ENCODE measurements around the gene OR2AG1.

The OR2AG1 gene

GRCh38 chr11:6736495-6737121 is 46.2 kb upstream of the OR2AG1 start:
- Histone ChIP-seq H2BK15ac (ENCODE audit: low read length) (no peak overlapping the region), H3K4ac (ENCODE audit: low read length) (no peak overlapping the region), H3K9ac (ENCODE audit: low read depth, low read length, poor library complexity) (no peak overlapping the region), H3K18ac (ENCODE audit: low read length) (no peak overlapping the region), H2BK12ac (ENCODE audit: low read length) (no peak overlapping the region), H2BK120ac (ENCODE audit: low read depth, low read length) (no peak overlapping the region), H3K23ac (ENCODE audit: low read depth, low read length, poor library complexity) (no peak overlapping the region), H3K27ac (replicated peaks; ENCODE audit: low read length) (no peak overlapping the region), H2AK5ac (ENCODE audit: low read depth, low read length) (no peak overlapping the region), H2BK5ac (ENCODE audit: low read length) (no peak overlapping the region), H3K4me1 (ENCODE audit: control insufficient read depth in 2 of 2, insufficient read depth in 1 of 2, low read depth in 1 of 2, low read length in 2 of 2) (no peaks in the 10 kb centered on the region), H3K14ac (ENCODE audit: low read length) (no peak overlapping the region), H3K79me1 (ENCODE audit: low read depth, low read length) (no peaks in the 10 kb centered on the region), H3K9me3 (replicated peaks in 1 of 2; ENCODE audit: control insufficient read depth in 2 of 2, insufficient read depth in 1 of 2, low read depth in 1 of 2, low read length in 2 of 2) (no peaks in the 10 kb centered on the region), H3K27me3 (ENCODE audit: control insufficient read depth in 3 of 3, insufficient read depth in 3 of 3, low read depth in 1 of 3, low read length in 3 of 3) (no peaks in the 10 kb centered on the region), H4K91ac (ENCODE audit: low read depth, low read length, poor library complexity) (no peak overlapping the region), H4K8ac (ENCODE audit: low read depth, low read length) (no peak overlapping the region), H3K4me3 (ENCODE audit: low read length in 2 of 2) (no peak overlapping the region), H2AFZ (ENCODE audit: low read length) (no peak overlapping the region), H3K36me3 (replicated peaks in 1 of 2; ENCODE audit: control insufficient read depth in 2 of 2, insufficient read depth in 2 of 2, low read length in 2 of 2) (no peaks in the 10 kb centered on the region), H3K4me2 (ENCODE audit: insufficient read depth, low read length, poor library complexity, severe bottlenecking) (no peak overlapping the region)
- no CpG with 5 or more reads among the region's 3 CpGs for WGBS, 2 donors (ENCODE audit: extremely low coverage in 2 of 2, insufficient read length in 2 of 2, insufficient replicate concordance in 1 of 2)
- no peak for DNase-seq (ENCODE audit: low spot score)

- Histone ChIP-seq H3K14ac (ENCODE audit: low read length) (no peak overlapping the region), H3K9ac (ENCODE audit: low read depth, low read length, poor library complexity) (no peak overlapping the region), H2AFZ (ENCODE audit: low read length) (no peak overlapping the region), H3K4ac (ENCODE audit: low read length) (no peak overlapping the region), H3K4me2 (ENCODE audit: insufficient read depth, low read length, poor library complexity, severe bottlenecking) (no peak overlapping the region), H3K79me1 (ENCODE audit: low read depth, low read length) (no peaks in the 10 kb centered on the region), H4K8ac (ENCODE audit: low read depth, low read length) (no peak overlapping the region), H3K9me3 (replicated peaks in 1 of 2; ENCODE audit: control insufficient read depth in 2 of 2, insufficient read depth in 1 of 2, low read depth in 1 of 2, low read length in 2 of 2) (no peaks in the 10 kb centered on the region), H2BK12ac (ENCODE audit: low read length) (no peak overlapping the region), H3K4me1 (ENCODE audit: control insufficient read depth in 2 of 2, insufficient read depth in 1 of 2, low read depth in 1 of 2, low read length in 2 of 2) (no peaks in the 10 kb centered on the region), H3K27ac (replicated peaks; ENCODE audit: low read length) (no peak overlapping the region), H3K18ac (ENCODE audit: low read length) (no peak overlapping the region), H2BK15ac (ENCODE audit: low read length) (no peak overlapping the region), H3K36me3 (replicated peaks in 1 of 2; ENCODE audit: control insufficient read depth in 2 of 2, insufficient read depth in 2 of 2, low read length in 2 of 2) (no peaks in the 10 kb centered on the region), H3K4me3 (ENCODE audit: low read length in 2 of 2) (no peak overlapping the region), H2BK5ac (ENCODE audit: low read length) (no peak overlapping the region), H2AK5ac (ENCODE audit: low read depth, low read length) (no peak overlapping the region), H3K23ac (ENCODE audit: low read depth, low read length, poor library complexity) (no peak overlapping the region), H2BK120ac (ENCODE audit: low read depth, low read length) (no peak overlapping the region), H3K27me3 (ENCODE audit: control insufficient read depth in 3 of 3, insufficient read depth in 3 of 3, low read depth in 1 of 3, low read length in 3 of 3) (no peaks in the 10 kb centered on the region), H4K91ac (ENCODE audit: low read depth, low read length, poor library complexity) (no peak overlapping the region)
- DNase-seq (ENCODE audit: low spot score), result no peak
- WGBS, 2 donors (ENCODE audit: extremely low coverage in 2 of 2, insufficient read length in 2 of 2, insufficient replicate concordance in 1 of 2), result no CpG with 5 or more reads among the region's 2 CpGs
Measured at GRCh38 chr11:6737872-6738466, 44.9 kb upstream of the OR2AG1 start.

- Histone ChIP-seq H3K4me3 (ENCODE audit: low read length in 2 of 2) (no peak overlapping the region), H3K14ac (ENCODE audit: low read length) (no peak overlapping the region), H2BK15ac (ENCODE audit: low read length) (no peak overlapping the region), H4K91ac (ENCODE audit: low read depth, low read length, poor library complexity) (no peak overlapping the region), H2BK5ac (ENCODE audit: low read length) (no peak overlapping the region), H3K9me3 (replicated peaks in 1 of 2; ENCODE audit: control insufficient read depth in 2 of 2, insufficient read depth in 1 of 2, low read depth in 1 of 2, low read length in 2 of 2) (no peaks in the 10 kb centered on the region), H2BK120ac (ENCODE audit: low read depth, low read length) (no peak overlapping the region), H3K9ac (ENCODE audit: low read depth, low read length, poor library complexity) (no peak overlapping the region), H3K4me1 (ENCODE audit: control insufficient read depth in 2 of 2, insufficient read depth in 1 of 2, low read depth in 1 of 2, low read length in 2 of 2) (no peaks in the 10 kb centered on the region), H3K23ac (ENCODE audit: low read depth, low read length, poor library complexity) (no peak overlapping the region), H3K36me3 (replicated peaks in 1 of 2; ENCODE audit: control insufficient read depth in 2 of 2, insufficient read depth in 2 of 2, low read length in 2 of 2) (no peaks in the 10 kb centered on the region), H4K8ac (ENCODE audit: low read depth, low read length) (no peak overlapping the region), H3K27me3 (ENCODE audit: control insufficient read depth in 3 of 3, insufficient read depth in 3 of 3, low read depth in 1 of 3, low read length in 3 of 3) (no peaks in the 10 kb centered on the region), H3K4me2 (ENCODE audit: insufficient read depth, low read length, poor library complexity, severe bottlenecking) (no peak overlapping the region), H2BK12ac (ENCODE audit: low read length) (no peak overlapping the region), H3K27ac (replicated peaks; ENCODE audit: low read length) (no peak overlapping the region), H2AK5ac (ENCODE audit: low read depth, low read length) (no peak overlapping the region), H3K4ac (ENCODE audit: low read length) (no peak overlapping the region), H3K79me1 (ENCODE audit: low read depth, low read length) (no peaks in the 10 kb centered on the region), H3K18ac (ENCODE audit: low read length) (no peak overlapping the region), H2AFZ (ENCODE audit: low read length) (no peak overlapping the region)
- DNase-seq (ENCODE audit: low spot score), result no peak
- WGBS, 2 donors (ENCODE audit: extremely low coverage in 2 of 2, insufficient read length in 2 of 2, insufficient replicate concordance in 1 of 2), result no CpG with 5 or more reads among the region's 1 CpG
Measured at GRCh38 chr11:6738590-6738989, 44.2 kb upstream of the OR2AG1 start.

GRCh38 chr11:6742260-6742659 is 40.6 kb upstream of the OR2AG1 start:
- no peak overlapping the region for H2AFZ ChIP-seq (ENCODE audit: low read length)
- no peak overlapping the region for H3K23ac ChIP-seq (ENCODE audit: low read depth, low read length, poor library complexity)
- DNase-seq (ENCODE audit: low spot score), result no peak
- H3K9me3 ChIP-seq (replicated peaks in 1 of 2; ENCODE audit: control insufficient read depth in 2 of 2, insufficient read depth in 1 of 2, low read depth in 1 of 2, low read length in 2 of 2), result no peaks in the 10 kb centered on the region
- H2BK120ac ChIP-seq (ENCODE audit: low read depth, low read length), result no peak overlapping the region
- H3K18ac ChIP-seq (ENCODE audit: low read length), result no peak overlapping the region
- no peaks in the 10 kb centered on the region for H3K36me3 ChIP-seq (replicated peaks in 1 of 2; ENCODE audit: control insufficient read depth in 2 of 2, insufficient read depth in 2 of 2, low read length in 2 of 2)
- H3K14ac ChIP-seq (ENCODE audit: low read length), result no peak overlapping the region
- no peak overlapping the region for H3K4ac ChIP-seq (ENCODE audit: low read length)
- H4K8ac ChIP-seq (ENCODE audit: low read depth, low read length), result no peak overlapping the region
- no peaks in the 10 kb centered on the region for H3K4me1 ChIP-seq (ENCODE audit: control insufficient read depth in 2 of 2, insufficient read depth in 1 of 2, low read depth in 1 of 2, low read length in 2 of 2)
- H2AK5ac ChIP-seq (ENCODE audit: low read depth, low read length), result no peak overlapping the region
- H3K79me1 ChIP-seq (ENCODE audit: low read depth, low read length), result no peaks in the 10 kb centered on the region
- no peak overlapping the region for H3K4me3 ChIP-seq (ENCODE audit: low read length in 2 of 2)
- H2BK12ac ChIP-seq (ENCODE audit: low read length), result no peak overlapping the region
- H3K4me2 ChIP-seq (ENCODE audit: insufficient read depth, low read length, poor library complexity, severe bottlenecking), result no peak overlapping the region
- no peak overlapping the region for H2BK15ac ChIP-seq (ENCODE audit: low read length)
- no peak overlapping the region for H4K91ac ChIP-seq (ENCODE audit: low read depth, low read length, poor library complexity)
- WGBS, 2 donors (ENCODE audit: extremely low coverage in 2 of 2, insufficient read length in 2 of 2, insufficient replicate concordance in 1 of 2), result no CpG with 5 or more reads among the region's 7 CpGs
- H3K9ac ChIP-seq (ENCODE audit: low read depth, low read length, poor library complexity), result no peak overlapping the region
- no peak overlapping the region for H2BK5ac ChIP-seq (ENCODE audit: low read length)
- H3K27me3 ChIP-seq (ENCODE audit: control insufficient read depth in 3 of 3, insufficient read depth in 3 of 3, low read depth in 1 of 3, low read length in 3 of 3), result no peaks in the 10 kb centered on the region
- H3K27ac ChIP-seq (replicated peaks; ENCODE audit: low read length), result no peak overlapping the region

All from neuronal stem cell (in vitro differentiated cells).